ENCODE measurements around the gene ITGB3BP. TPM values are rescaled to one million over a fixed set of nuclear protein-coding genes. Genes with fewer than 3 reads are reported as not detected.

ITGB3BP gene
- total and polyA plus RNA-seq, 2 of the 8 experiments (the other 6 are each of a cell fraction or from before 2014, with no cell fraction given): 17.6 to 49.1 TPM

- Histone ChIP-seq H3K4me1 (replicated peaks in 1 of 4; ENCODE audit: control insufficient read depth in 3 of 4, insufficient read depth in 4 of 4, low read length in 3 of 4) (no peaks in the 10 kb centered on the region), H3K4me2 (ENCODE audit: insufficient read depth in 1 of 2, low read depth in 2 of 2, low read length in 2 of 2) (no peak overlapping the region), H3K27me3 (replicated peaks in 1 of 4; ENCODE audit: control insufficient read depth in 3 of 4, extremely low read depth in 1 of 4, insufficient read depth in 3 of 4, low read length in 3 of 4) (no peaks in the 10 kb centered on the region), H2BK12ac (ENCODE audit: low read depth, low read length) (no peak overlapping the region), H3K9ac (replicated peaks in 1 of 4; ENCODE audit: extremely low read depth in 1 of 4, low read depth in 3 of 4, low read length in 3 of 4) (no peak overlapping the region), H3K79me1 (ENCODE audit: low read depth, low read length) (no peaks in the 10 kb centered on the region), H3K27ac (ENCODE audit: low read depth, low read length) (no peak overlapping the region), H3K23ac (ENCODE audit: insufficient read length) (no peak overlapping the region), H3K36me3 (ENCODE audit: control insufficient read depth in 2 of 4, insufficient read depth in 4 of 4, low read length in 3 of 4) (no peaks in the 10 kb centered on the region), H3K4ac (replicated peaks; ENCODE audit: insufficient read length, low read depth, low read length) (no peak overlapping the region), H4K91ac (replicated peaks; ENCODE audit: insufficient read length, low read length) (no peak overlapping the region), H3K56ac (replicated peaks; ENCODE audit: insufficient read length, low read depth, low read length) (no peak overlapping the region), H2BK15ac (ENCODE audit: low read length) (no peak overlapping the region), H2BK5ac (ENCODE audit: low read depth, low read length) (no peak overlapping the region), H4K20me1 (replicated peaks in 1 of 2; ENCODE audit: control insufficient read depth in 1 of 2, insufficient read depth in 2 of 2, low read length in 2 of 2) (no peaks in the 10 kb centered on the region), H4K5ac (ENCODE audit: insufficient read length, low read depth, low read length) (no peak overlapping the region), H3K14ac (ENCODE audit: insufficient read length) (no peak overlapping the region), H3K4me3 (ENCODE audit: extremely low read depth in 1 of 4, insufficient read depth in 2 of 4, low read depth in 3 of 4, low read length in 4 of 4) (no peak overlapping the region), H3K9me3 (ENCODE audit: insufficient read depth in 2 of 2, low read depth in 1 of 2, low read length in 1 of 2) (no peaks in the 10 kb centered on the region), H2BK120ac (replicated peaks; ENCODE audit: low read depth, low read length) (no peak overlapping the region), H2AK5ac (ENCODE audit: low read depth, low read length) (no peak overlapping the region), H2BK20ac (ENCODE audit: low read length) (no peak overlapping the region), H3K23me2 (ENCODE audit: low read depth, low read length) (no peaks in the 10 kb centered on the region), H4K8ac (ENCODE audit: extremely low read depth, insufficient read depth, low read length) (no peak overlapping the region), H3K18ac (ENCODE audit: extremely low read depth, low read length) (no peak overlapping the region), H2AFZ (ENCODE audit: low read length) (no peak overlapping the region), H3K79me2 (ENCODE audit: control insufficient read depth in 1 of 2, insufficient read depth in 2 of 2, low read length in 2 of 2) (no peaks in the 10 kb centered on the region)
- CTCF ChIA-PET (ENCODE audit: partially characterized antibody): no interaction called here
- FAIRE-seq (no peak), DNase-seq (ENCODE audit: low read depth in 1 of 2, low spot score in 2 of 2) (no peak)
- POLR2A ChIA-PET (ENCODE audit: partially characterized antibody): no interaction called here
- 83% methylated on average over 1 of the region's 1 CpG; no CpG with 5 or more reads in 1 of the 2 experiments for WGBS, 2 experiments (ENCODE audit: extremely low coverage in 1 of 2, insufficient coverage in 1 of 2, insufficient read length in 1 of 2, insufficient replicate concordance in 2 of 2, low coverage in 1 of 2, low lambda C conversion rate in 2 of 2, missing lambda C conversion rate in 1 of 2)
- no peak for TF ChIP-seq CTBP2 (IDR thresholded peaks at IDR 0.05; ENCODE audit: borderline replicate concordance, insufficient read depth, insufficient read length, low read length)
- no peak for TF ChIP-seq TEAD4 (IDR thresholded peaks at IDR 0.05; ENCODE audit: low read depth, low read length)
- no peak for TF ChIP-seq NANOG (IDR thresholded peaks at IDR 0.05; ENCODE audit: insufficient read depth, low read depth, low read length, poor library complexity, severe bottlenecking)
- no peak for TF ChIP-seq CBX5 (IDR thresholded peaks at IDR 0.05; ENCODE audit: low read depth, low read length)
- TF ChIP-seq RFX5 (IDR thresholded peaks at IDR 0.05; ENCODE audit: borderline replicate concordance, low read depth, low read length): no peak
- TF ChIP-seq YY1 (IDR thresholded peaks at IDR 0.05; ENCODE audit: low read depth, low read length): no peak
- TF ChIP-seq SIN3A (conservative IDR thresholded peaks at IDR 0.05 in 1 of 2, IDR thresholded peaks at IDR 0.05 in 1 of 2; ENCODE audit: low read depth in 1 of 2, low read length in 2 of 2): no peak
- TF ChIP-seq SIX5 (IDR thresholded peaks at IDR 0.05; ENCODE audit: low read depth, low read length): no peak
- TF ChIP-seq SRF (IDR thresholded peaks at IDR 0.05; ENCODE audit: low read depth, low read length): no peak
- no peak for TF ChIP-seq GABPA (IDR thresholded peaks at IDR 0.05; ENCODE audit: borderline replicate concordance, insufficient read depth, low read length)
- no peak for TF ChIP-seq RBBP5 (IDR thresholded peaks at IDR 0.05; ENCODE audit: borderline replicate concordance, low read depth, low read length)
- TF ChIP-seq CTCF (IDR thresholded peaks at IDR 0.05; ENCODE audit: control extremely low read depth in 1 of 3, insufficient read depth in 1 of 3, low read depth in 1 of 3, low read length in 3 of 3): no peak
Observed at GRCh38 chr1:63450416-63450815, 72.6 kb downstream of the ITGB3BP start.

All from H1 (cell line).